Gastrocnemius medialis (tissue), 4 donors: ENCODE measurements around the gene PANK2. TPM values are rescaled to one million over a fixed set of nuclear protein-coding genes. Genes with fewer than 3 reads are reported as not detected.
A peak's percentile ranks its signal among the peaks of the same experiment; 100 is the strongest.
"Not testable (repeated sequence)": the region's sequence is repeated elsewhere in the genome, so short reads cannot be mapped to it uniquely, and the experiment has no call there.

Experiments
- ATAC-seq, 2 donors: fragments of 150-250 bp; one replicate each; pipeline ENCODE4 v1.9.1; 2016
- DNase-seq, 2 donors: peaks; one replicate each; pipeline ENCODE4 v3.0.0-alpha.2; 2019
- H3K27ac ChIP-seq, 4 donors: fragments of 200-600 bp; sonication (generic); 1 replicate in 1 of 4; 2 replicates in 3 of 4; pipeline ENCODE4 v1.5.1; 2016 to 2018; ENCODE audit warnings: mild to moderate bottlenecking in 2 of 4, moderate library complexity in 1 of 4
- H3K27me3 ChIP-seq, 3 donors: fragments of 200-600 bp; sonication (generic) in 2 of 3; 1 replicate in 1 of 3; 2 replicates in 2 of 3; pipeline versions ENCODE4 v1.5.1 to v1.6.0; 2016 to 2019; ENCODE audit warnings: mild to moderate bottlenecking in 1 of 3, moderate library complexity in 1 of 3
- H3K36me3 ChIP-seq, 2 donors: fragments of 200-600 bp; sonication (generic) in 1 of 2; one replicate each; pipeline ENCODE4 v1.5.1; 2017 to 2018
- H3K4me1 ChIP-seq, 2 donors: fragments of 200-600 bp; sonication (generic) in 1 of 2; one replicate each; pipeline ENCODE4 v1.5.1; 2016 to 2017; ENCODE audit warnings: mild to moderate bottlenecking in 2 of 2
- H3K4me3 ChIP-seq, 4 donors: fragments of 200-600 bp; sonication (generic) in 3 of 4; 1 replicate in 1 of 4; 2 replicates in 3 of 4; pipeline ENCODE4 v1.5.1; 2016 to 2019; ENCODE audit warnings: mild to moderate bottlenecking in 2 of 4
- H3K9me3 ChIP-seq, 3 donors: fragments of 200-600 bp; sonication (generic) in 2 of 3; 1 replicate in 1 of 3; 2 replicates in 2 of 3; pipeline ENCODE4 v1.5.1; 2016 to 2019
- CTCF ChIP-seq, 5 experiments: fragments of 450-650 bp in 3 of 5; fragments of 200-600 bp in 2 of 5; sonication (generic) in 2 of 5; IDR thresholded peaks in 4 of 5; conservative IDR thresholded peaks in 1 of 5; 1 replicate in 4 of 5; 2 replicates in 1 of 5; pipeline ENCODE4 v1.5.1; 2016 to 2019; ENCODE audit warnings: antibody characterized with exemption in 5 of 5, mild to moderate bottlenecking in 3 of 5, moderate library complexity in 3 of 5
- POLR2A ChIP-seq, 2 donors: fragments of 450-650 bp; IDR thresholded peaks; one replicate each; pipeline ENCODE4 v1.6.1; 2017; ENCODE audit warnings: antibody characterized with exemption in 2 of 2, mild to moderate bottlenecking in 2 of 2, moderate library complexity in 2 of 2
- in situ Hi-C, 4 donors: fragments of 200-750 bp; cut with MboI; loops; one replicate each; pipeline versions ENCODE4 v1.15.0 to v1.8.0; 2017; ENCODE audit warnings: low sequenced_read_pairs in 4 of 4
- intact Hi-C: fragments of 100-400 bp; cut with DNase I; formaldehyde crosslinking; loops from one replicate; pipeline ENCODE4 v1.15.1; 2023; ENCODE audit warnings: low total_unique reads
- total RNA-seq, 4 donors: library from RNA; depleted of rRNA; stranded (reverse); fragments of >200 nt; gene quantifications; one replicate each; pipeline versions ENCODE4 v1.1.0 to v1.2.3, GENCODE V29; 2016

PANK2 gene
- total RNA-seq, 4 donors from 2014 or later = 18.2 to 25.8 (median 23.5) TPM

- Histone ChIP-seq H3K4me1 (peaks cover 5 to 16% of the 10 kb centered on the region in 2 donors), H3K27ac (no peak overlapping the region), H3K27me3 (no peaks in the 10 kb centered on the region), H3K4me3 (no peak overlapping the region), H3K9me3 (no peaks in the 10 kb centered on the region), H3K36me3 (peaks cover 0 to 23% of the 10 kb centered on the region in 2 donors)
- TF ChIP-seq CTCF (IDR thresholded peaks at IDR 0.05 in 4 of 5, conservative IDR thresholded peaks at IDR 0.05 in 1 of 5) (no peak), POLR2A (IDR thresholded peaks at IDR 0.05) (no peak)
- no peak for ATAC-seq
- in situ Hi-C loops = loop anchor here in 1 of 4 donors (25.0 kb wide), 1 partner anchor 211 kb away; no protein-coding TSS in a partner anchor
- intact Hi-C loops = no loop called here
- DNase-seq = no peak
Observed at GRCh38 chr20:3876676-3877075, 12.5 kb upstream of the PANK2 start.

GRCh38 chr20:3878921-3879274 is 10.3 kb upstream of the PANK2 start:
- intact Hi-C loops, H3K4me1 ChIP-seq, H3K36me3 ChIP-seq, H3K9me3 ChIP-seq, ATAC-seq, H3K27me3 ChIP-seq, DNase-seq, H3K4me3 ChIP-seq, H3K27ac ChIP-seq: not testable (repeated sequence)
- in situ Hi-C loops = loop anchor here in 1 of 4 donors (25.0 kb wide), 1 partner anchor 208 kb away; no protein-coding TSS in a partner anchor

GRCh38 chr20:3885715-3886114 is 3.5 kb upstream of the PANK2 start:
- intact Hi-C loops (loop anchor here (5.0 kb wide), 1 partner anchor 47 kb away; no protein-coding TSS in a partner anchor), in situ Hi-C loops (loop anchor here (10.0 to 25.0 kb wide), 2 partner anchors 199 to 202 kb away; no protein-coding TSS in a partner anchor)
- H3K4me3 ChIP-seq = no peak overlapping the region
- TF ChIP-seq CTCF (IDR thresholded peaks at IDR 0.05 in 4 of 5, conservative IDR thresholded peaks at IDR 0.05 in 1 of 5) (no peak), POLR2A (IDR thresholded peaks at IDR 0.05) (no peak)
- ATAC-seq (no peak), DNase-seq (no peak)
- H3K9me3 ChIP-seq = no peaks in the 10 kb centered on the region
- no peaks in the 10 kb centered on the region for H3K27me3 ChIP-seq
- H3K27ac ChIP-seq = peak overlapping the region in 1 of 4 donors; percentile 10
- no peaks in the 10 kb centered on the region for H3K36me3 ChIP-seq
- peaks cover 15 to 19% of the 10 kb centered on the region in 2 donors for H3K4me1 ChIP-seq

GRCh38 chr20:3887876-3888620 is 1.1 kb upstream of the PANK2 start:
- intact Hi-C loops = loop anchor here (2.0 to 5.0 kb wide), 3 partner anchors 44 to 127 kb away; partner anchors contain the start of genes AP5S1 and RNF24
- Histone ChIP-seq H3K27me3 (no peaks in the 10 kb centered on the region), H3K36me3 (no peaks in the 10 kb centered on the region), H3K4me3 (peak overlapping the region; percentile 92 to 100 (median 96)), H3K27ac (peak overlapping the region; percentile 87 to 97 (median 91)), H3K9me3 (no peaks in the 10 kb centered on the region), H3K4me1 (peaks cover 34 to 36% of the 10 kb centered on the region in 2 donors)
- ATAC-seq (peak; percentile 8 to 17), DNase-seq (no peak)
- in situ Hi-C loops = loop anchor here (10.0 to 25.0 kb wide), 2 partner anchors 197 to 199 kb away; no protein-coding TSS in a partner anchor
- no peak for TF ChIP-seq POLR2A (IDR thresholded peaks at IDR 0.05)
- no peak for TF ChIP-seq CTCF (IDR thresholded peaks at IDR 0.05 in 4 of 5, conservative IDR thresholded peaks at IDR 0.05 in 1 of 5)
